Activated T-cell treated with anti-CD3 and anti-CD28 coated beads, Interleukin-2, amount 50 U/mL, for 48 hours (primary cell): ENCODE data around the gene C1orf141.
"Not testable (repeated sequence)": the region's sequence is repeated elsewhere in the genome, so short reads cannot be mapped to it uniquely, and the experiment has no call there.

ENCODE experiments used
- DNase-seq, 2 experiments: peaks; one replicate each; pipeline ENCODE4 v3.0.0-alpha.2; 2020

Gene C1orf141

GRCh38 chr1:67141832-67142231 lies 7.1 kb upstream of the C1orf141 start:
- not testable (repeated sequence) for DNase-seq

- DNase-seq = no peak
These were observed 5.7 kb upstream of the C1orf141 start for GRCh38 chr1:67140460-67140859.

- no peak for DNase-seq
These were observed 4.2 kb upstream of the C1orf141 start for GRCh38 chr1:67138813-67139499.

- no peak for DNase-seq
These were observed 2.6 kb upstream of the C1orf141 start for GRCh38 chr1:67137307-67137753.

- no peak for DNase-seq
These were observed 584 bp upstream of the C1orf141 start for GRCh38 chr1:67135354-67135753.

GRCh38 chr1:67133177-67133576 lies 1.6 kb downstream of the C1orf141 start:
- DNase-seq = no peak

GRCh38 chr1:67130673-67131072 lies 4.1 kb downstream of the C1orf141 start:
- no peak for DNase-seq

GRCh38 chr1:67126974-67127373 lies 7.8 kb downstream of the C1orf141 start:
- no peak for DNase-seq

GRCh38 chr1:67126111-67126746 lies 8.5 kb downstream of the C1orf141 start:
- no peak for DNase-seq

GRCh38 chr1:67124455-67124854 lies 10.3 kb downstream of the C1orf141 start:
- DNase-seq = no peak

GRCh38 chr1:67120855-67121619 lies 13.7 kb downstream of the C1orf141 start:
- DNase-seq = no peak

GRCh38 chr1:67118646-67119045 lies 16.1 kb downstream of the C1orf141 start:
- no peak for DNase-seq

GRCh38 chr1:67118191-67118590 lies 16.6 kb downstream of the C1orf141 start:
- DNase-seq = no peak

- DNase-seq = no peak
These were observed 20.6 kb downstream of the C1orf141 start for GRCh38 chr1:67114162-67114561.

- no peak for DNase-seq
These were observed 24.4 kb downstream of the C1orf141 start for GRCh38 chr1:67110352-67110751.

- DNase-seq = no peak
These were observed 29.3 kb downstream of the C1orf141 start for GRCh38 chr1:67105508-67105907.

GRCh38 chr1:67103548-67103947 lies 31.2 kb downstream of the C1orf141 start:
- no peak for DNase-seq

- DNase-seq = no peak
These were observed 33.9 kb downstream of the C1orf141 start for GRCh38 chr1:67100833-67101232.

- no peak for DNase-seq
These were observed 37.5 kb downstream of the C1orf141 start for GRCh38 chr1:67097305-67097704.

- no peak for DNase-seq
These were observed 40.6 kb downstream of the C1orf141 start for GRCh38 chr1:67094191-67094590.

GRCh38 chr1:67089685-67090208 lies 45.0 kb downstream of the C1orf141 start:
- no peak for DNase-seq

- no peak for DNase-seq
These were observed 46.3 kb downstream of the C1orf141 start for GRCh38 chr1:67088440-67088839.

GRCh38 chr1:67085326-67085725 lies 49.4 kb downstream of the C1orf141 start:
- DNase-seq = no peak
